Mucosa of descending colon (tissue), 3 donors: Measurements from ENCODE around the gene NINL. TPM values are rescaled to one million over a fixed set of nuclear protein-coding genes. Genes with fewer than 3 reads are reported as not detected.

Experiments
- ATAC-seq: fragments of 200-7000 bp; cut with Tn5 transposase; one replicate; pipeline ENCODE4 v1.9.1; 2020; ENCODE audit warnings: mild to moderate bottlenecking, moderate library complexity
- DNase-seq, 3 donors: peaks; one replicate each; pipeline ENCODE4 v3.0.0-alpha.2; 2020
- H3K36me3 ChIP-seq: fragments of 200-600 bp; one replicate; pipeline ENCODE4 v1.8.0; 2021; ENCODE audit warnings: low read depth, mild to moderate bottlenecking
- H3K4me1 ChIP-seq: fragments of 200-600 bp; one replicate; pipeline ENCODE4 v1.8.0; 2021; ENCODE audit warnings: low read depth, mild to moderate bottlenecking
- H3K4me3 ChIP-seq: fragments of 200-600 bp; one replicate; pipeline ENCODE4 v1.8.0; 2021; ENCODE audit warnings: mild to moderate bottlenecking
- H3K9me3 ChIP-seq: fragments of 200-600 bp; one replicate; pipeline ENCODE4 v1.8.0; 2021; ENCODE audit warnings: mild to moderate bottlenecking
- intact Hi-C, 2 donors: fragments of 100-400 bp; cut with DNase I in 1 of 2; cut with micrococcal nuclease in 1 of 2; formaldehyde crosslinking; loops; one replicate each; pipeline versions ENCODE4 v1.11.0 to v1.11.1; 2022; cut with DNase I, micrococcal nuclease
- total RNA-seq, 3 donors: library from RNA; stranded (reverse); fragmentation: NEBNext Ultra II Directional in 2 of 3; extraction: Animal tissue kit (Norgen Biotek cat#: 25700) in 2 of 3; gene quantifications; one replicate each; pipeline versions ENCODE4 v1.2.1 to v1.2.4, GENCODE V29; 2021 to 2023
- TF ChIP-seq, protein P1 (sequence below): fragments of 200-600 bp; IDR thresholded peaks from one replicate; pipeline ENCODE4 v1.8.0; 2022; ENCODE audit warnings: antibody characterized with exemption, mild to moderate bottlenecking
- donor health status: DM: no; HTN: no; CAD: no; lungs with moderate emphysema.
- donor health status: DM: no; HTN: no; CAD: no.
- donor health status: DM: no; HTN: yes; CAD: no.

The NINL gene
- total RNA-seq, 3 donors from 2014 or later, result 1.8 to 15.1 (median 3.3) TPM

DNA sequence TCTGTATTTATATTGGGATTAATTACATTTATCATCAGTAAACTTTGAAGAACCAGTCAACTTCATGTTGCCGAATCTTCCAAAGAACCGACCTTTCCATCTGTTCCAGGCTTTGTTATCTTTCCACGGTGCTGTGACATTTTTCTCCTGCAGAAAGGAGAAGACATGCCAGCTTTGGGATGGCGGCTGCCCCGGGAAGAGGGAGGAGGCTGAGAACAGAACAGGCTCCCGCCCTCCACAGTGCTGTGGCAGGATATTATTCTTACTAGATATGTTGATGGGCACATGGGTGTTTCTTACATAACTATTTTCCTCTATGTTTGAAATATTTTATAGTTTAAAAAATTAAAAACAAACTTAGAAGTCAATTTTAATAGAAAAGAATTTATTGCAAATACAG lies 133.0 kb downstream of the NINL start:
- no peak for ATAC-seq
- H3K36me3 ChIP-seq, result no peaks in the 10 kb centered on the region
- intact Hi-C loops, result no loop called here
- no peak for DNase-seq
- no peaks in the 10 kb centered on the region for H3K9me3 ChIP-seq
- TF ChIP-seq, protein P1, sequence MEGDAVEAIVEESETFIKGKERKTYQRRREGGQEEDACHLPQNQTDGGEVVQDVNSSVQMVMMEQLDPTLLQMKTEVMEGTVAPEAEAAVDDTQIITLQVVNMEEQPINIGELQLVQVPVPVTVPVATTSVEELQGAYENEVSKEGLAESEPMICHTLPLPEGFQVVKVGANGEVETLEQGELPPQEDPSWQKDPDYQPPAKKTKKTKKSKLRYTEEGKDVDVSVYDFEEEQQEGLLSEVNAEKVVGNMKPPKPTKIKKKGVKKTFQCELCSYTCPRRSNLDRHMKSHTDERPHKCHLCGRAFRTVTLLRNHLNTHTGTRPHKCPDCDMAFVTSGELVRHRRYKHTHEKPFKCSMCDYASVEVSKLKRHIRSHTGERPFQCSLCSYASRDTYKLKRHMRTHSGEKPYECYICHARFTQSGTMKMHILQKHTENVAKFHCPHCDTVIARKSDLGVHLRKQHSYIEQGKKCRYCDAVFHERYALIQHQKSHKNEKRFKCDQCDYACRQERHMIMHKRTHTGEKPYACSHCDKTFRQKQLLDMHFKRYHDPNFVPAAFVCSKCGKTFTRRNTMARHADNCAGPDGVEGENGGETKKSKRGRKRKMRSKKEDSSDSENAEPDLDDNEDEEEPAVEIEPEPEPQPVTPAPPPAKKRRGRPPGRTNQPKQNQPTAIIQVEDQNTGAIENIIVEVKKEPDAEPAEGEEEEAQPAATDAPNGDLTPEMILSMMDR, result no peak
- H3K4me1 ChIP-seq, result no peaks in the 10 kb centered on the region
- no peak overlapping the region for H3K4me3 ChIP-seq

DNA sequence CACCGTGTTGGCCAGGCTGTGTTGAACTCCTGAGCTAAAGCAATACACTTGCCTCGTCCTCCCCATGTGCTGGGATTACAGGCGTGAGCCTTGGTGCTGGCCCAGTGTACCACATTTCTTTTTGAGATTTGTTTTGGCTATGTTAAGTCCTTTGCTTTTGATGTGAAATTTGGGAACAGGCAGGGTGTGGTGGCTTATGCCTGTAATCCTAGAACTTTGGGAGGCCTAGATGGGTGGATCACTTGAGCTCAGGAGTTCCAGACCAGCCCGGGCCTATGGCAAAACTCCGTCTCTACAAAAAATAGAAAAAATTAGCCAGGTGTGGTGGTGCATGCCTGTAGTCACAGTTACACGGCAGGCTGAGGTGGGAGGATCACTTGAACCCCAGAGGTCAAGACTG lies 137.7 kb downstream of the NINL start:
- DNase-seq, result no peak
- no peaks in the 10 kb centered on the region for H3K9me3 ChIP-seq
- intact Hi-C loops, result no loop called here
- H3K4me3 ChIP-seq, result no peak overlapping the region
- no peak for ATAC-seq
- no peaks in the 10 kb centered on the region for H3K4me1 ChIP-seq
- H3K36me3 ChIP-seq, result no peaks in the 10 kb centered on the region
- TF ChIP-seq, protein P1, result no peak

DNA sequence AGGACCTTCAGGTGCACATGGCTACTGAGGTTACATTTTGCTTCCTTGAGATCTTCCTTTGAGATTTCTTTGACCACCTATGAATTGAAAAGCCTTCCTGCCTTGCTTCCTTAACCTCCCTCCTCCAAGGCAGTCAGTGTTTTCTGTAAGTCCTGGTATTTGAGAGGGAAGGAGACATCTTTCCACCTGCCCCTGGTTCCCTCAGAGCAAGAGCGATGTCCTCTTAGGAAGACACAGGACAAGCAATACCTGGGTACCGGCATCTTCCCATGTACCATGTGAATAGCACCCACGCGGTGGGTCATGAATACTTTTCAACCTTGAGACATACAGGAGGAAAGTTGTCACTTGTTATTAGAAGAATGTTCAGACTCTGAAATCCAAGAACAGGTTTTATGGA lies 140.8 kb downstream of the NINL start:
- intact Hi-C loops, result no loop called here
- ATAC-seq, result no peak

DNA sequence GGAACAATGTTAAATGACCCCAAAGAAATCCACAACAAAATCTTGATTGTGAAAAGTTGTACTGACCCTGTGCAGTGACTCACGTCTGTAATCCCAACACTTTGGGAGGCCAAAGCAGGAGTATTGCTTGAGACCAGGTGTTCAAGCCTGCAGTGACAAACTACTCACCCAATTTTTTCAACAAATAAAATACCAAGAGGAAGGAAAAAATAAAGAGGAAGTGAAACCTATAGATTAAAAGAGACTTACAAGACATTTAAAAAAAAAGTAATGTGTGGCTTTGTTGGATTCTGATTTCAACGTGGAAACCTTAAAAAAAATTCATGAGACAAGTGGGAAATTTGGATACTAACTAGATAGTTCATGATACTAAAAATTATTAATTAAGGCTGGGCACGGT lies 146.0 kb downstream of the NINL start:
- Histone ChIP-seq H3K4me3 (no peak overlapping the region), H3K4me1 (no peaks in the 10 kb centered on the region), H3K9me3 (no peaks in the 10 kb centered on the region), H3K36me3 (no peaks in the 10 kb centered on the region)
- intact Hi-C loops, result no loop called here
- no peak for ATAC-seq
- TF ChIP-seq, protein P1, result no peak
- no peak for DNase-seq

More for the DNA sequence above, 140.8 kb downstream of the NINL start:
- TF ChIP-seq, protein P1, result no peak
- DNase-seq, result no peak
- Histone ChIP-seq H3K36me3 (no peaks in the 10 kb centered on the region), H3K4me1 (no peaks in the 10 kb centered on the region), H3K9me3 (no peaks in the 10 kb centered on the region), H3K4me3 (no peak overlapping the region)

DNA sequence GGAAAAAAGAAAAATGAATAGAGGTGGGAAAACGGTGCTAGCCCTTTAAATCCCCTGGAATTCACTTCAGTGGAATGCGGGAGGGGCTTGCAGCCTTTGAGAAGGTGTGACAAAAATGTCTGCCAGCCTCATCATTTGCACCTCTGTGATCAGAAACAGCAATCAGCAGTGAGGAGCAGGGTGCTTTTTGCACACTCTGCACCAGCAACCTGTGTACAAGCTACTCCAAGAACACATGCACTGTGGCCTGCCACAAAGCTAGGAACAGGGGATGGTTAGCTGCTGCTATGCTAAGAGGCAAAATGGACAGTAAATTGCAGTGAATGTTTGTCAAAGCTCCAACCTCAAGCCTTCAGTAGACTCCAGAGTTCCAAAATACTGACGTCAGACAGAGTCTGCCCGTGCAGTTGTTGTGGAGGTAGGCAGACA lies 148.2 kb downstream of the NINL start:
- intact Hi-C loops, result no loop called here
- H3K36me3 ChIP-seq, result no peaks in the 10 kb centered on the region
- ATAC-seq (no peak), DNase-seq (no peak)
- TF ChIP-seq, protein P1, result no peak
- H3K4me1 ChIP-seq, result no peaks in the 10 kb centered on the region
- no peaks in the 10 kb centered on the region for H3K9me3 ChIP-seq
- no peak overlapping the region for H3K4me3 ChIP-seq

DNA sequence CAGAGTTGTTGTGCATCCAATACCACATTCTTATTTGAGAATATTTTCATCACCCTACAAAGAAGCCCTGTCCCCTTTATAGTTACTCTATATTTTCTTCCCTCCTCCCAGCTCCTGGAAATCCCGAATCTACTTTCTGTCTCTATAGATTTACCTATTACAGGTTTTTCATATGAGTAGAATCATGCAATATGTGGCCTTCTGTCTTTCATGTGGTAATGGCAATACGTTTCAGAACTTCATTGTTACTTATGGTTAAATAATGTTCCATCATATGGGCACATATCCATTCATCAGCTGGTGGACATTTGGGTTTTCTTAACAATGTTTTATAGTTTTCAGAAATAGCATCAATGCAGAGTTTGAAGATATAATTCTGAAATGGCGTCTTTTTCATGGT lies 160.8 kb downstream of the NINL start:
- intact Hi-C loops, result no loop called here
- TF ChIP-seq, protein P1, result no peak
- no peaks in the 10 kb centered on the region for H3K36me3 ChIP-seq
- no peaks in the 10 kb centered on the region for H3K4me1 ChIP-seq
- DNase-seq (no peak), ATAC-seq (no peak)
- no peak overlapping the region for H3K4me3 ChIP-seq
- no peaks in the 10 kb centered on the region for H3K9me3 ChIP-seq
